ENCODE results near the gene SHISAL2A.

The SHISAL2A gene

DNA sequence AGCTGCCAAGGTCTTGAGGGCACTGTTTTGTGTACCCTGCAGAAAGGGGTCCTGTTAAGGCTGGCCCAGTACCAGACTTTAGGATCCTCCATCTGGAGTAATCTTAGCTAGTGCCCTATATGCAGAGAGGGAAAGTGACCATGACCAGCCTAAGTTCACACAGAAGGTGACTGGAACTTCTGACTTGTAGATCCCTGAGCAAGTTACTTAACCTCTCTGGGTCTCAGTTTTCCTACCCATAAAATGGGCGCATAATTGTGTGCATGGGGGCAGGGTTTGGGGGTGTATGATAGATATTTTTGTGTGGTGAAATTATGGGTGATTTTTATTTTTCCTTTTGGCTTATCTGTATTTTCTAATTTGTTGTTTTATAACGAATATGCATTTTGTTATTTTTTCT is 3.3 kb upstream of the SHISAL2A start:
- peaks cover 0 to 39% of the 10 kb centered on the region in 2 donors for H3K27me3 ChIP-seq
- TF ChIP-seq, protein P1, sequence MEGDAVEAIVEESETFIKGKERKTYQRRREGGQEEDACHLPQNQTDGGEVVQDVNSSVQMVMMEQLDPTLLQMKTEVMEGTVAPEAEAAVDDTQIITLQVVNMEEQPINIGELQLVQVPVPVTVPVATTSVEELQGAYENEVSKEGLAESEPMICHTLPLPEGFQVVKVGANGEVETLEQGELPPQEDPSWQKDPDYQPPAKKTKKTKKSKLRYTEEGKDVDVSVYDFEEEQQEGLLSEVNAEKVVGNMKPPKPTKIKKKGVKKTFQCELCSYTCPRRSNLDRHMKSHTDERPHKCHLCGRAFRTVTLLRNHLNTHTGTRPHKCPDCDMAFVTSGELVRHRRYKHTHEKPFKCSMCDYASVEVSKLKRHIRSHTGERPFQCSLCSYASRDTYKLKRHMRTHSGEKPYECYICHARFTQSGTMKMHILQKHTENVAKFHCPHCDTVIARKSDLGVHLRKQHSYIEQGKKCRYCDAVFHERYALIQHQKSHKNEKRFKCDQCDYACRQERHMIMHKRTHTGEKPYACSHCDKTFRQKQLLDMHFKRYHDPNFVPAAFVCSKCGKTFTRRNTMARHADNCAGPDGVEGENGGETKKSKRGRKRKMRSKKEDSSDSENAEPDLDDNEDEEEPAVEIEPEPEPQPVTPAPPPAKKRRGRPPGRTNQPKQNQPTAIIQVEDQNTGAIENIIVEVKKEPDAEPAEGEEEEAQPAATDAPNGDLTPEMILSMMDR (IDR thresholded peaks at IDR 0.05): no peak
- H3K4me1 ChIP-seq: peaks cover 0 to 12% (median 6%) of the 10 kb centered on the region in 4 donors
- H3K9me3 ChIP-seq: no peaks in the 10 kb centered on the region
- H3K36me3 ChIP-seq: no peaks in the 10 kb centered on the region
- H3K27ac ChIP-seq: no peak overlapping the region
- intact Hi-C loops (cut with DNase I; ENCODE audit: low total_unique reads): no loop called here
- DNase-seq: no peak
- no peak overlapping the region for H3K4me3 ChIP-seq

DNA sequence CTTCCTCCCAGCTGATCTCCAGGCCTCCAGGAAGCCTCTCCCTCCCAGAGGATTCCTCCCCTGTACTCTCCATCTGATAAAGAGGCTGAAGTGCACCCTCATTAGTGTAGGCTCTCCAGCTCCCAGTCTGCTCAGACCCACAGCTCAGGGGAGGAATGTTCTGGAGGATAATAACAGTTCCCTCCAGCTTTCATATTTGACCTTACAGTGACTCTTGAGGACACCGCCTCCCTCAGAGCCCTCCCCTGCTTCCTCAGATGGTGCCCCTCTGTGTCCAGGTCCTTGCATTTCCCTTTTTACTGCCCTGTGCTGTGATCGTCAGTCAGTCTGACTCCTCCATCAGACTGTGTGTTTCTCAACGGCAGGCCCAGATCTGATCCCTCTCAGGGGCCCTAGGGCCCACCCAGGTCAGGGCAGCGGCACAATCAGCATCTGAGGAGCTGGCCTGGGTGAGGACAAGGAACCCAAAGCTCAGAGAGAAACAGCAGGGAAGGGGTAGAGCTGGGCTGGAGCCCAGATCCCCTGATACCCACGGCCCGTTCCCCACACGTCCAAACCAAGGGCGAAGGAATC is 1.1 kb upstream of the SHISAL2A start:
- Histone ChIP-seq H3K9me3 (no peaks in the 10 kb centered on the region), H3K27ac (no peak overlapping the region), H3K4me3 (no peak overlapping the region), H3K4me1 (peaks cover 0 to 12% (median 6%) of the 10 kb centered on the region in 4 donors), H3K36me3 (no peaks in the 10 kb centered on the region), H3K27me3 (peaks cover 0 to 40% of the 10 kb centered on the region in 2 donors)
- TF ChIP-seq, protein P1 (IDR thresholded peaks at IDR 0.05): no peak
- intact Hi-C loops (cut with DNase I; ENCODE audit: low total_unique reads): no loop called here
- no peak for DNase-seq

DNA sequence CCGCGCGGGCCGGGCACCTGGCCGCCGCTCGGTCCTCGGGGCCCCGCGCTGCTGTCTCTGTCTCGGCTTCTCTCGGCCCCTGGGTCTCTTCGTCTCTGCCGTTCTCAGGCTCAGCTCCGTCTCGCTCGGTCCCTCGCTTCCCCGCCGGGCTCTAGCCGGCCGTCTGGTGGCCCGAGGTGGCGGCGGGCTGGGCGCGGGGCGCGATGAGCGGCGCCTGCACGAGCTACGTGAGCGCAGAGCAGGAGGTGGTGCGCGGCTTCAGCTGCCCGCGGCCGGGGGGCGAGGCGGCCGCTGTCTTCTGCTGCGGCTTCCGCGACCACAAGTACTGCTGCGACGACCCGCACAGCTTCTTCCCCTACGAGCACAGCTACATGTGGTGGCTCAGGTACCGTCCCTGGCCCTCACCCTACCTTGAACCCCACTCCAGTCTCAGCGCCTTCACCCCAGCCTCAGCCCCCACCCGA is 355 bp downstream of the SHISAL2A start:
- Histone ChIP-seq H3K27me3 (peaks cover 0 to 40% of the 10 kb centered on the region in 2 donors), H3K4me3 (peak overlapping the region; percentile 36 to 50), H3K36me3 (no peaks in the 10 kb centered on the region), H3K4me1 (peaks cover 0 to 12% (median 6%) of the 10 kb centered on the region in 4 donors), H3K9me3 (no peaks in the 10 kb centered on the region), H3K27ac (no peak overlapping the region)
- DNase-seq: no peak
- intact Hi-C loops (cut with DNase I; ENCODE audit: low total_unique reads): no loop called here
- TF ChIP-seq, protein P1 (IDR thresholded peaks at IDR 0.05): no peak

DNA sequence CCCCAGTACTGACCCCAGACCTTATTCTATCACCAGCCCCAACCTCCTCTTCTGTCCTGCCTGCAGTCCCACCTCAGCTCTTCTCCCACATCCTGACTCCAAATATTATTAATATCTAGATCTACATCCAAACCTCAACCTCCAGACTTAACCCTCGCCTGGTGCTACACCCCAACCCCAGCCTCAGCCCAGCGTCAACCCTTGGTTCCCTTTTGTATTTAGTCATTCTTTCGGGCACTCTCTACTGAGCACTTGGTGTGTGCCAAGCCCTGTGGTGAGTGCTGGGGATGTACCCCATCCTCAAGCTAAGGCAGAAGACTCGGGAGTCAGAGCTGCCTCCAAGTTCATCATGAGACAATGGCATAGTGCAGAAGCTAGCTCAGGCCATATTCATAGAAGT is 1.1 kb downstream of the SHISAL2A start:
- no peak for DNase-seq
- peaks cover 0 to 12% (median 6%) of the 10 kb centered on the region in 4 donors for H3K4me1 ChIP-seq
- no peak overlapping the region for H3K4me3 ChIP-seq
- H3K27ac ChIP-seq: no peak overlapping the region
- intact Hi-C loops (cut with DNase I; ENCODE audit: low total_unique reads): no loop called here
- peaks cover 0 to 40% of the 10 kb centered on the region in 2 donors for H3K27me3 ChIP-seq
- H3K9me3 ChIP-seq: no peaks in the 10 kb centered on the region
- TF ChIP-seq, protein P1 (IDR thresholded peaks at IDR 0.05): no peak
- H3K36me3 ChIP-seq: no peaks in the 10 kb centered on the region

DNA sequence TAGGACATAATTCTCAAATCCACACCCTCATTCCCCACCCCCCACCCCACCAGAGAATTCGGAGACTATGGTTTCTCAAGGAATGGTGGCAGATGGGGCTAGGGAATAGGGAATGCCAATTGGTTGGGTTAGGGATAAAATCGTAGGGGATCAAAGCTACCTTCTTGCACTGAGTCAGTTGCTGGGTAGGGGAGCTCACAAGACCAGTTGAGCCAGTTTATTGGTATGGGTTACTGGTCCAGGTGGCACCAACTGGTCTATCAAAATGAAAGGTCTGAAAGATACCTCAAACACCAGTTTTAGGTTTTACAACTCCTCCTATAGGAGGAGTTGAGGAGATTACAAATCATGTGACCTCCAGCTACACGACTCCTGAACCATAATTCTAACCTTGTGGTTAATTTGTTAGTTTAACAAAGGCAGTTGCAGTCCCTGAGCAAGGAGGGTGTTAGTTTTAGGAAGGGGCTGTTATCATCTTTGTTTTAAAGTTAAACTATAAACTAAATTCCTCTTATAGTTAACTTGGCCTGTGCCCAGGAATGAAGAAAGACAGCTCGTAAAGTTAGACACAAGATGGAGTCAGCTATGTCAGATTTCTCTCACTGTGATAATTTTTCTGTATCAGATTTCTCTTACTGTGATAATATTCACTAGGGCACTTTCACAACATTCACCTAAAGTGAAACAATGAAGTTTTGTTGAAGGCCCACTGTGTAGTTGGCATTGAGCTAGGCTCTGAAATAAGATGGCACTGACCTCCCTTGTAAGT is 2.5 kb downstream of the SHISAL2A start:
- DNase-seq: no peak
- intact Hi-C loops (cut with DNase I; ENCODE audit: low total_unique reads): no loop called here
- H3K27me3 ChIP-seq: peaks cover 0 to 36% of the 10 kb centered on the region in 2 donors
- TF ChIP-seq, protein P1 (IDR thresholded peaks at IDR 0.05): no peak
- no peaks in the 10 kb centered on the region for H3K36me3 ChIP-seq
- H3K4me1 ChIP-seq: peaks cover 0 to 12% (median 6%) of the 10 kb centered on the region in 4 donors
- H3K9me3 ChIP-seq: no peaks in the 10 kb centered on the region
- no peak overlapping the region for H3K4me3 ChIP-seq
- no peak overlapping the region for H3K27ac ChIP-seq

Data from tibial artery (tissue), 4 donors.